Liver (tissue), 9 donors: ENCODE data around the gene PROSER3. TPM values are rescaled to one million over a fixed set of nuclear protein-coding genes. Genes with fewer than 3 reads are reported as not detected.

Source experiments
- DNase-seq: peaks from one replicate; pipeline ENCODE4 v3.0.0-alpha.2; 2017; ENCODE audit warnings: low spot score
- H3K27ac ChIP-seq, 2 donors: one replicate each; pipeline ENCODE4 v1.7.0; 2013; ENCODE audit warnings: inconsistent platforms in 2 of 2, low read length in 2 of 2, control low read depth in 1 of 2, low read depth in 1 of 2, mild to moderate bottlenecking in 1 of 2
- H3K27me3 ChIP-seq, 4 donors: one replicate each; pipeline versions ENCODE4 v1.6.1 to v1.7.0; 2013; ENCODE audit warnings: low read length in 3 of 4, inconsistent platforms in 1 of 4, mild to moderate bottlenecking in 1 of 4, moderate library complexity in 1 of 4; ENCODE audit not compliant: control insufficient read depth in 4 of 4, insufficient read depth in 4 of 4
- H3K36me3 ChIP-seq, 4 donors: one replicate each; pipeline versions ENCODE4 v1.6.1 to v1.7.0; 2013; ENCODE audit warnings: low read length in 3 of 4, mild to moderate bottlenecking in 3 of 4, low read depth in 1 of 4, moderate library complexity in 1 of 4; ENCODE audit not compliant: control insufficient read depth in 4 of 4, insufficient read depth in 3 of 4
- H3K4me1 ChIP-seq, 4 donors: one replicate each; pipeline versions ENCODE4 v1.6.1 to v1.7.0; 2013; ENCODE audit warnings: low read length in 3 of 4, mild to moderate bottlenecking in 3 of 4, moderate library complexity in 1 of 4; ENCODE audit not compliant: control insufficient read depth in 4 of 4, insufficient read depth in 4 of 4
- H3K4me3 ChIP-seq, 3 donors: one replicate each; pipeline versions ENCODE4 v1.6.1 to v1.7.0; 2013; ENCODE audit warnings: low read length in 3 of 3, control low read depth in 1 of 3, low read depth in 1 of 3, mild to moderate bottlenecking in 1 of 3
- H3K9ac ChIP-seq, 2 donors: one replicate each; pipeline ENCODE4 v1.7.0; 2013; ENCODE audit warnings: low read length in 2 of 2, mild to moderate bottlenecking in 2 of 2, moderate library complexity in 2 of 2, control low read depth in 1 of 2, low read depth in 1 of 2
- H3K9me3 ChIP-seq, 4 donors: one replicate each; pipeline versions ENCODE4 v1.6.1 to v1.7.0; 2013; ENCODE audit warnings: low read length in 3 of 4; ENCODE audit not compliant: control insufficient read depth in 4 of 4
- EGR1 ChIP-seq, 2 donors: IDR thresholded peaks; 2 replicates each; pipeline ENCODE4 v1.6.1; 2016 to 2018; ENCODE audit warnings: antibody characterized with exemption in 2 of 2, low read depth in 2 of 2
- FOXA1 ChIP-seq: IDR thresholded peaks from 2 replicates; pipeline ENCODE4 v1.6.1; 2016; ENCODE audit warnings: antibody characterized with exemption
- FOXA2 ChIP-seq: IDR thresholded peaks from 2 replicates; pipeline ENCODE4 v1.6.1; 2016; ENCODE audit warnings: antibody characterized with exemption
- GABPA ChIP-seq, 2 donors: IDR thresholded peaks in 1 of 2; conservative IDR thresholded peaks in 1 of 2; 2 replicates each; pipeline ENCODE4 v1.6.1; 2016; ENCODE audit warnings: antibody characterized with exemption in 2 of 2, mild to moderate bottlenecking in 1 of 2, moderate library complexity in 1 of 2
- HNF4A ChIP-seq, 2 donors: conservative IDR thresholded peaks; 2 replicates each; pipeline ENCODE4 v1.6.1; 2016; ENCODE audit warnings: antibody characterized with exemption in 2 of 2, mild to moderate bottlenecking in 2 of 2
- HNF4G ChIP-seq: IDR thresholded peaks from 2 replicates; pipeline ENCODE4 v1.6.1; 2016; ENCODE audit warnings: antibody characterized with exemption
- JUND ChIP-seq, 2 donors: IDR thresholded peaks; 2 replicates each; pipeline ENCODE4 v1.6.1; 2016; ENCODE audit warnings: antibody characterized with exemption in 2 of 2
- NR2F2 ChIP-seq: IDR thresholded peaks from 2 replicates; pipeline ENCODE4 v1.6.1; 2016; ENCODE audit warnings: antibody characterized with exemption
- RAD21 ChIP-seq, 2 donors: IDR thresholded peaks; 2 replicates each; pipeline ENCODE4 v1.6.1; 2016; ENCODE audit warnings: antibody characterized with exemption in 2 of 2, mild to moderate bottlenecking in 2 of 2
- RXRA ChIP-seq, 2 donors: IDR thresholded peaks; 2 replicates each; pipeline ENCODE4 v1.6.1; 2017 to 2018; ENCODE audit warnings: antibody characterized with exemption in 2 of 2, mild to moderate bottlenecking in 1 of 2
- SP1 ChIP-seq: IDR thresholded peaks from 2 replicates; pipeline ENCODE4 v1.6.1; 2018; ENCODE audit warnings: antibody characterized with exemption, mild to moderate bottlenecking
- TAF1 ChIP-seq: conservative IDR thresholded peaks from 2 replicates; pipeline ENCODE4 v1.6.1; 2016; ENCODE audit warnings: antibody characterized with exemption, mild to moderate bottlenecking
- YY1 ChIP-seq: IDR thresholded peaks from 2 replicates; pipeline ENCODE4 v1.6.1; 2016; ENCODE audit warnings: antibody characterized with exemption, mild to moderate bottlenecking
- WGBS: extraction: QIAGEN DNeasy Blood & Tissue Kit; methylation state at CpG from one replicate; pipeline ENCODE4 v1.1.7; 2013; 5-methylcytosine and 5-hydroxymethylcytosine counted together
- polyA plus RNA-seq, 2 donors: library from polyadenylated mRNA; stranded (reverse) in 1 of 2; unstranded in 1 of 2; fragments of 200-250 nt in 1 of 2; fragments of >200 nt in 1 of 2; fragmentation: Nextera tagmentation in 1 of 2; extraction: Ambion mirVana in 1 of 2; gene quantifications; one replicate each; pipeline versions ENCODE4 v1.2.1 to v1.2.3, GENCODE V29; 2013 to 2015
- total RNA-seq, 2 donors: library from RNA; depleted of rRNA; stranded (reverse); fragments of >200 nt; gene quantifications; one replicate each; pipeline ENCODE4 v1.2.3, GENCODE V29; 2014
- TF ChIP-seq, protein P1 (sequence below): IDR thresholded peaks from 2 replicates; pipeline ENCODE4 v1.6.1; 2016; ENCODE audit warnings: antibody characterized with exemption
- TF ChIP-seq, protein P2 (sequence below): fragments of 150-350 bp; IDR thresholded peaks from 2 replicates; pipeline ENCODE4 v1.5.1; 2017; ENCODE audit warnings: improper control_type of control experiment, low read depth, low read length; ENCODE audit not compliant: missing input control
- TF ChIP-seq, protein P3 (sequence below): IDR thresholded peaks from 2 replicates; pipeline ENCODE4 v1.6.1; 2016; ENCODE audit warnings: antibody characterized with exemption
- TF ChIP-seq, protein P4 (sequence below): IDR thresholded peaks from 2 replicates; pipeline ENCODE4 v1.6.1; 2016; ENCODE audit warnings: antibody characterized with exemption
- donor health status: healthy.
- donor health status: healthy.
- donor health status: healthy.
- donor health status: healthy.
- donor health status: healthy.

PROSER3 gene
- total and polyA plus RNA-seq, 4 donors, result 2.1 to 4.5 (median 2.7) TPM

DNA sequence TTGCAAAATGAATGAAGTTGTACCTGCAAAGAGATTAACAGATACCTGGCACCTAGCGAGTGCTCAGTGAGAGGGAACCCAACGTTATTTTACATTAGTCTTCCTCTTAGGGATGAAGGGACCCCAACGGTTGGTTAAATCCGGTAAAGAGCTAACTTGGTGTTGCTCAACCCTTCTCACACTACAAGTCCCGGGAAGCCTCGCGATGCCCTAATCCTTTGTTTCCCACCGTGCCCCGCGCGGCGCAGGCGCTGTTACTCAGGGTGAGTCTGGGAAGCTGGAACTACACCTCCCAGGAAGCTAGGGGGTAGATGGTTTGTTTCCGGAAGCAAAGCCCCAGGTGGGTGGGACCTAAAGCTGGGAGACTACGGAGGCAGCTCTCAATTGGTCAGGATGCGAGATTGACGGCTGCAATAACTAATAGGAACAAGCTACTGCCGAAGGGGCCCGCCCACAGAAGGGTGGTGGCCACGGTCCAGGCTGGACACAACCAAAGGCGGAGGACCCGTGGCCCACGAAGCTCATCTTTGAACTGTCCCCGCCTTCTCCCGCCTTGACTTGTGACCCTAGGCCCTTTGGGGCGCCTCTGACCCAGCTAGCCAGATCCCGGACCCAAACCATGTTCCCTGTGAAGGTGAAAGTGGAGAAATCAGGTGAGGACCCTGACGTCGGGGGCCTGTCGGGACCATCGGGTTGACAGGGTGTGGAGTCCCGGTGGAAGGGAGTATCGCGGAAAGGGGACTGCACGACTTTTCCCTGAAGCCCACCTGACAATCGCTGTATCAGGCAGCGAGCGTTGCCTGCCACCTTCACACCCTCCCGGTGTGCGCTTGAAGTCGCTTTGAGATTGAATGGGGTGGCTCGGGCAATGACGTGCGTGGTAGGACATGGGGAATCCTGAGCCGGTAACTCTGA, 9.6 kb upstream of the PROSER3 start, which contains the start of gene LIN37:
LIN37 (plus strand) TSS at position 471 of the 915 bp plus-strand sequence; CDS start at position 620, 149 bp downstream.
- H3K27me3 ChIP-seq, result no peaks in the 10 kb centered on the region
- TF ChIP-seq HNF4A (conservative IDR thresholded peaks at IDR 0.05), result peak; percentile 50 to 73
- TF ChIP-seq NR2F2, result peak; percentile 86
- TF ChIP-seq RXRA (IDR thresholded peaks at IDR 0.05), result peak; percentile 45 to 48
- TF ChIP-seq FOXA2, result no peak
- peak in 1 of 2 donors; percentile 27 for TF ChIP-seq RAD21 (IDR thresholded peaks at IDR 0.05)
- TF ChIP-seq HNF4G, result no peak
- TF ChIP-seq, protein P1, sequence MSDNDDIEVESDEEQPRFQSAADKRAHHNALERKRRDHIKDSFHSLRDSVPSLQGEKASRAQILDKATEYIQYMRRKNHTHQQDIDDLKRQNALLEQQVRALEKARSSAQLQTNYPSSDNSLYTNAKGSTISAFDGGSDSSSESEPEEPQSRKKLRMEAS, result peak; percentile 78
- TF ChIP-seq, protein P2, sequence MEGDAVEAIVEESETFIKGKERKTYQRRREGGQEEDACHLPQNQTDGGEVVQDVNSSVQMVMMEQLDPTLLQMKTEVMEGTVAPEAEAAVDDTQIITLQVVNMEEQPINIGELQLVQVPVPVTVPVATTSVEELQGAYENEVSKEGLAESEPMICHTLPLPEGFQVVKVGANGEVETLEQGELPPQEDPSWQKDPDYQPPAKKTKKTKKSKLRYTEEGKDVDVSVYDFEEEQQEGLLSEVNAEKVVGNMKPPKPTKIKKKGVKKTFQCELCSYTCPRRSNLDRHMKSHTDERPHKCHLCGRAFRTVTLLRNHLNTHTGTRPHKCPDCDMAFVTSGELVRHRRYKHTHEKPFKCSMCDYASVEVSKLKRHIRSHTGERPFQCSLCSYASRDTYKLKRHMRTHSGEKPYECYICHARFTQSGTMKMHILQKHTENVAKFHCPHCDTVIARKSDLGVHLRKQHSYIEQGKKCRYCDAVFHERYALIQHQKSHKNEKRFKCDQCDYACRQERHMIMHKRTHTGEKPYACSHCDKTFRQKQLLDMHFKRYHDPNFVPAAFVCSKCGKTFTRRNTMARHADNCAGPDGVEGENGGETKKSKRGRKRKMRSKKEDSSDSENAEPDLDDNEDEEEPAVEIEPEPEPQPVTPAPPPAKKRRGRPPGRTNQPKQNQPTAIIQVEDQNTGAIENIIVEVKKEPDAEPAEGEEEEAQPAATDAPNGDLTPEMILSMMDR, result peak; percentile 40
- TF ChIP-seq YY1, result peak; percentile 89
- TF ChIP-seq, protein P3, sequence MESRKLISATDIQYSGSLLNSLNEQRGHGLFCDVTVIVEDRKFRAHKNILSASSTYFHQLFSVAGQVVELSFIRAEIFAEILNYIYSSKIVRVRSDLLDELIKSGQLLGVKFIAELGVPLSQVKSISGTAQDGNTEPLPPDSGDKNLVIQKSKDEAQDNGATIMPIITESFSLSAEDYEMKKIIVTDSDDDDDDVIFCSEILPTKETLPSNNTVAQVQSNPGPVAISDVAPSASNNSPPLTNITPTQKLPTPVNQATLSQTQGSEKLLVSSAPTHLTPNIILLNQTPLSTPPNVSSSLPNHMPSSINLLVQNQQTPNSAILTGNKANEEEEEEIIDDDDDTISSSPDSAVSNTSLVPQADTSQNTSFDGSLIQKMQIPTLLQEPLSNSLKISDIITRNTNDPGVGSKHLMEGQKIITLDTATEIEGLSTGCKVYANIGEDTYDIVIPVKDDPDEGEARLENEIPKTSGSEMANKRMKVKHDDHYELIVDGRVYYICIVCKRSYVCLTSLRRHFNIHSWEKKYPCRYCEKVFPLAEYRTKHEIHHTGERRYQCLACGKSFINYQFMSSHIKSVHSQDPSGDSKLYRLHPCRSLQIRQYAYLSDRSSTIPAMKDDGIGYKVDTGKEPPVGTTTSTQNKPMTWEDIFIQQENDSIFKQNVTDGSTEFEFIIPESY, result peak; percentile 99
- peak in 1 of 2 donors; percentile 55 for TF ChIP-seq EGR1 (IDR thresholded peaks at IDR 0.05; ENCODE audit: low read depth in 2 of 2)
- peak; percentile 98 for TF ChIP-seq SP1
- TF ChIP-seq, protein P4, sequence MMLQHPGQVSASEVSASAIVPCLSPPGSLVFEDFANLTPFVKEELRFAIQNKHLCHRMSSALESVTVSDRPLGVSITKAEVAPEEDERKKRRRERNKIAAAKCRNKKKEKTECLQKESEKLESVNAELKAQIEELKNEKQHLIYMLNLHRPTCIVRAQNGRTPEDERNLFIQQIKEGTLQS, result no peak
- TF ChIP-seq FOXA1, result no peak
- TF ChIP-seq JUND (IDR thresholded peaks at IDR 0.05), result peak in 1 of 2 donors; percentile 16
- TF ChIP-seq GABPA (IDR thresholded peaks at IDR 0.05 in 1 of 2, conservative IDR thresholded peaks at IDR 0.05 in 1 of 2), result peak; percentile 86 to 97
- DNase-seq, result peak; percentile 98
- no peaks in the 10 kb centered on the region for H3K9me3 ChIP-seq
- H3K9ac ChIP-seq, result peak within 1 kb of the TSS; percentile 61 to 76
- peaks cover 0 to 9% (median 5%) of the 10 kb centered on the region in 4 donors for H3K36me3 ChIP-seq
- H3K27ac ChIP-seq, result peak within 1 kb of the TSS; percentile 63 to 71
- peaks cover 6 to 32% (median 28%) of the 10 kb centered on the region in 4 donors for H3K4me1 ChIP-seq
- peak within 1 kb of the TSS; percentile 82 to 98 (median 91) for H3K4me3 ChIP-seq
- under 1% methylated on average over 45 of the region's 45 CpGs for WGBS

DNA sequence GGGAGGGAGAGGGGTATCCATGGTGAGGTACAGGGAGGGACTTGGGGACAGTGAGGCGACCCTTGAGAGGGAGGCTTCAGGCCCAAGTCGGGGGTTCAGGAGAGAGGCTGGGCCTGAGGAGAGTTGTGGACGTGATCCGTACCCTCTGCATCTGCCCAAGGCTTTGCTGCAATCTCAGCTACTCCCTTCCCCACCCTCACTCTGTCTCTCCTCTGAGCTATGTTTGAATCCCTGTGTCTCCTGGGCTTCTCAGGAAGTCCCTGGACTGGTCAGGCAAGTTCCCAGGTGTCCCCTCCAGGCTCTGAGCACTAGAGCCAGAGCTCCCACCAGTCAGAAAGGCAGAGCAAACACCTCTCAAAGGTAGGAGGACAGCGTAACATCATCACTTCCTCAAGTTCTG, 7.8 kb upstream of the PROSER3 start:
- TF ChIP-seq YY1 (no peak), FOXA1 (no peak), TAF1 (no peak), HNF4G (no peak), GABPA (IDR thresholded peaks at IDR 0.05 in 1 of 2, conservative IDR thresholded peaks at IDR 0.05 in 1 of 2) (no peak), SP1 (no peak), RAD21 (IDR thresholded peaks at IDR 0.05) (no peak), NR2F2 (no peak), EGR1 (IDR thresholded peaks at IDR 0.05; ENCODE audit: low read depth in 2 of 2) (no peak), HNF4A (conservative IDR thresholded peaks at IDR 0.05) (no peak), FOXA2 (no peak), RXRA (IDR thresholded peaks at IDR 0.05) (no peak)
- TF ChIP-seq, protein P1, result no peak
- H3K27me3 ChIP-seq, result no peaks in the 10 kb centered on the region
- H3K4me1 ChIP-seq, result peaks cover 0 to 23% (median 18%) of the 10 kb centered on the region in 4 donors
- no peaks in the 10 kb centered on the region for H3K9me3 ChIP-seq
- peaks cover 0 to 20% (median 10%) of the 10 kb centered on the region in 4 donors for H3K36me3 ChIP-seq
- DNase-seq, result no peak
- WGBS, result 84% methylated on average over 5 of the region's 5 CpGs
- no peak overlapping the region for H3K9ac ChIP-seq
- H3K4me3 ChIP-seq, result no peak overlapping the region
- H3K27ac ChIP-seq, result no peak overlapping the region
